Subcutaneous adipose tissue (tissue), 4 donors: ENCODE results near the gene METTL13. TPM values are rescaled to one million over a fixed set of nuclear protein-coding genes. Genes with fewer than 3 reads are reported as not detected.

Source experiments
- total RNA-seq, 4 donors: library from RNA; depleted of rRNA; stranded (reverse); fragments of >200 nt; gene quantifications; one replicate each; pipeline ENCODE4 v1.1.0, GENCODE V29; 2016
- TF ChIP-seq, protein P1 (sequence below): fragments of 450-650 bp; IDR thresholded peaks from one replicate; pipeline ENCODE4 v1.5.1; 2016; ENCODE audit warnings: low read depth, mild to moderate bottlenecking, control low read depth, antibody characterized with exemption, moderate library complexity

METTL13 gene
- total RNA-seq, 4 donors from 2014 or later = 15.0 to 26.9 (median 22.0) TPM

DNA sequence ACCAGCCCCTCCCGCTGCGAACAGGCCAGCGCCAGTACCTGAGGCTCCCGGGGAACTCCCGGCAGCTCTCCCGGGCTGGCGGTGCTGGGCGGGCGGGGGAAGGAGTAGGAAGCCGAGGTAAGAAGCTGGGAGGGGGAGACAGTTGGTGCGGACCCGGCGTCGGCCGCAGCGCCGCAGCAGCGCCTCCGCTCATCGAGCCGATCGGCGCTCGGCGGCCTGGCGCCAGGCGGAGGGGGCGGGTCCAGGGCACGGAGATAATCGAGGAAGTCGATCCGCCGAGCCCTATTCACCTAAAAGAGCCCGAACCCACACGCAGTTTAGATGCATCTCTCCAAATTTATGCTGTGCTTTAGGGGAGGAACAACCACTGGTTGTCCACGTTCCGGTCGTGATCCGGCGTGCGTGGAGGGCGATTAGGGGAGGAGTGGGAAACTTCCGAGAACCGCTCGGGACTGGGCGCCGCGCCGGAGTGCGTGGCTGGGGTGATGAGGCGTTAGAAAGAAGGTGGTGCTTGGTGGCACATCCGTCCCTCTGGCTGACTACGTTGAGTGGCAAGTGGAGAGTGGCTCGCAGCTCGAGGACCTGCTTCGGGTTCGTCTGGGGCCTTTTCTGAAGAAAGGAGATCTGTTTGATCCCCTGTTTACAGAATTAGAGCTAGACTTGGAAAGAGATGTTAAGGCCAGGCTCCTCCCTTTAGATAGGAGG lies 39.4 kb upstream of the METTL13 start, which contains the start of gene VAMP4:
TSS of gene VAMP4 (minus strand) at position 194 of the 705 bp plus-strand sequence. CDS start 3,651 bp downstream, outside the sequence.
- TF ChIP-seq, protein P1, sequence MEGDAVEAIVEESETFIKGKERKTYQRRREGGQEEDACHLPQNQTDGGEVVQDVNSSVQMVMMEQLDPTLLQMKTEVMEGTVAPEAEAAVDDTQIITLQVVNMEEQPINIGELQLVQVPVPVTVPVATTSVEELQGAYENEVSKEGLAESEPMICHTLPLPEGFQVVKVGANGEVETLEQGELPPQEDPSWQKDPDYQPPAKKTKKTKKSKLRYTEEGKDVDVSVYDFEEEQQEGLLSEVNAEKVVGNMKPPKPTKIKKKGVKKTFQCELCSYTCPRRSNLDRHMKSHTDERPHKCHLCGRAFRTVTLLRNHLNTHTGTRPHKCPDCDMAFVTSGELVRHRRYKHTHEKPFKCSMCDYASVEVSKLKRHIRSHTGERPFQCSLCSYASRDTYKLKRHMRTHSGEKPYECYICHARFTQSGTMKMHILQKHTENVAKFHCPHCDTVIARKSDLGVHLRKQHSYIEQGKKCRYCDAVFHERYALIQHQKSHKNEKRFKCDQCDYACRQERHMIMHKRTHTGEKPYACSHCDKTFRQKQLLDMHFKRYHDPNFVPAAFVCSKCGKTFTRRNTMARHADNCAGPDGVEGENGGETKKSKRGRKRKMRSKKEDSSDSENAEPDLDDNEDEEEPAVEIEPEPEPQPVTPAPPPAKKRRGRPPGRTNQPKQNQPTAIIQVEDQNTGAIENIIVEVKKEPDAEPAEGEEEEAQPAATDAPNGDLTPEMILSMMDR = no peak

DNA sequence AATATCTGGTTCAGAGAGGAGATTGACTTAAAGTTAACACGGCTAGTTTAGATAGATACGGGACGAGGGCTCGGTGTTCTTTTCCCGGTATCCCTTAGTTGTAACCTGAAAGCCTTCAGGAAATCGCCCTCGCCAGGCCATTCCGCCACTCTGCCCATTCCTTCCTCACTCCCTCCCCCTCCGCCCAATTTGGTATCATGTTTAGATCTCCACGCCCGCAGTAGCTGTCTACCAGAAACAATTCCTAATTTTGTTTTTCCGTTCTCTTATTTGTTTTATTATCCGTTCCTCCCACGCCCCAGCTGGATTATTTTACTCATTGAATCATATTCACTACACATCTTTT lies 38.9 kb upstream of the METTL13 start:
- TF ChIP-seq, protein P1 = no peak

DNA sequence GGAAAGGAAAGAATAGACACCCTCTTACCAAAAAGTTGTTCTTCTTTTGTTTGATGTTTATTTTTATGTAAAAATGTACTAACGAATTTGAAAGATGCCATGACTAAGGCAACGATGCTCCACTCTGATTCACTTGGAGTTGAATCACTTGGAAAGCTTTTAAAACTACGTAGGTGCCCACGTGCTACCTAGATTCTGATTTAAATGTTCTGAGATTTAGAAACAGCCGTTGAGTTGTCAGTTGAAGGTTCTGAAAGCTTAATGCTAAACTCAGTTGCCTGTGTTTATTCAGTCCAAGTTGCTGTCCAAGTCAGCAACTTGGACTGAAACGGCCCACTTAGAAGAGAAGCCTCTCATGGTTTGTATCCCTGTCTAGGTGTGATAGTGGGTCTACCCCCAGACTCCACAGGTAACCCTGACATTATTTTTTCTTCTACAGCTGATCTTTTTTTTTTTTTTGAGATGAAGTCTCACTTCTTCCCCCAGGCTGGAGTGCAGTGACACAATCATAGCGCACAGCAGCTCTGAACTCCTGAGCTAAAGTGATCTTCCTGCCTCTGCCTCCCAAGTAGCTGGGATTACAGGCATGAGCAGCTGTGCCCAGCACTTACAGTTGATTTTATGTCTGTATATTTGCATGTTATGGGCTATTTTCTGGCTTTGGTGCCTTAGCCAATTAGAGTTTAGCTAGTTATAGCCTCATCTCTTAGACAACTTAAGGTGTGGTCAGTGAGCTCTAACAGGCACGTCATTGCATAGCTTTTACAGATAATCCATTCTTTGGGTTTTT lies 38.2 kb upstream of the METTL13 start:
- TF ChIP-seq, protein P1 = no peak

DNA sequence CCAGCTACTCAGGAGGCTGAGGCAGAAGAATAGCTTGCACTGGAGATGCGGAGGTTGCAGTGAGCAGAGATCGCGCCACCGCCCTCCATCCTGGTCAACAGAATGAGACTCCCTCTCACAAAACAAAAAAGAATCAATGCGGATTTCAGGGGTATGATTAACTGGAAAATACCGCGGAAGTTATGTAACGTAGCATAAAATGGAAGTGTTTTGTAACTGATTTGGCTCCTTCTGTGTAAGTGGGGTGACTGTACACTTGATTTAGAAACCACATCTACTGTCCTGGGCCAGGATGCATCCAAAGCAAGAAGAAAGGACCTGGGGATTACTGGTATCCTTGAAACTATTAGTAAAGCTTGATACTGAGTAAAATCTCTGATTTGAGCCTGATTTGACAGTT lies 36.5 kb upstream of the METTL13 start:
- TF ChIP-seq, protein P1 = no peak

DNA sequence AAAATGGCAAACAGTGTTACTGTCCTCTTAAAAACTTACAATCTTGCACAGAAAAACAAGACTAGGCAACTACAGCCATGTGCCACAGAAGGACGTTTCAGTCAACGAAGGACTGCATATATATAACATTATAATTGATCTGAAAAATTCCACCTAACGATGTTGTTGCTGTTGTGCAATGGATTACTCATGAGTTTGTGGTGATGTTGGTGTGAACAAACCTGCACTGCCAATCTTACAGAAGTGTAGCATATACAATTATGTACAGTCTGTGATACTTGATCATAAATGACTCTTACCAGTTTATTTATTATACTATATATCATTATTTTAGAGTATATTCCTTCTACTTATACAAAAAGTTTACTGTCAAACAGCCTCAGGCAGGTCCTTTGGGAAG lies 32.8 kb upstream of the METTL13 start:
- TF ChIP-seq, protein P1 = no peak

DNA sequence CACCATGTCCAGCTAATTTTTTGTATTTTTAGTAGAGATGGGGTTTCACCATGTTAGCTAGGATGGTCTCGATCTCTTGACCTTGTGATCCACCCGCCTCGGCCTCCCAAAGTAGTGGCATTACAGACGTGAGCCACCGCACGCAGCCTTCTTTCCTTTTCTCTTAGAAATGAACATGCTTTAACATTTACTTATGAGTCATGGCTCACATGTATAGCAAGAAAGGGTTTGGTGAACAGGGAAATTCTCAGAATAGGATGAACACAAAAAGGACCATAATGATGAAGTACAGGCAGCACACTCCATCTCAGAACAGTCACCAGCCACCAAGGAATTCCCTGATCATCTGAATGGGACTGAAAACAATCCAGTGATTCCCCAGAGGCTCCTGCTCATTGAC lies 30.2 kb upstream of the METTL13 start:
- TF ChIP-seq, protein P1 = no peak

DNA sequence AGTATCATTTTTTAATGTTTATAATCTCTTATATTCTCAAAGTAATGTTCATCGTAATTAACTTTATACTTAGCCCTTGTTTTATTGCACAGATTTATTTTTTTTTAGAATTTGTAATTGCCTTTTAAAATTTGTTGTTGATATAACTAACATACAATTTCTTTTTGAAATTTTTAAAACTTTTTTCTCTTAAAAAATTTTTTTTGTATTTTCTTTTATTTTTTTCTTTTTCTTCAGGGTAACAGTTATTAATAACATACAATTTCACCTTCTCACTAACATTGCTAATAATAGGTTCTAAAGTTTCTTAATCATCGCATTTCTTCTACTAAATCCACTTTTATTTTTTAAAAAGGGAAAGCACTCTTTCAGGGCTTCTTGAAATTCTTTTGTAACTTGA lies 28.3 kb upstream of the METTL13 start:
- TF ChIP-seq, protein P1 = no peak
